Activated T-cell treated with anti-CD3 and anti-CD28 coated beads for 1 hour (primary cell): Measurements from ENCODE around the gene ATP9B.

ENCODE experiments used
- DNase-seq: peaks from one replicate; pipeline ENCODE4 v3.0.0-alpha.2; 2020; ENCODE audit warnings: low read depth

ATP9B gene

GRCh38 chr18:79413025-79413424 lies 343.8 kb downstream of the ATP9B start:
- no peak for DNase-seq

- no peak for DNase-seq
Observed at GRCh38 chr18:79413426-79413825, 344.2 kb downstream of the ATP9B start.

- DNase-seq = no peak
Observed at GRCh38 chr18:79413901-79414300, 344.7 kb downstream of the ATP9B start.

- no peak for DNase-seq
Observed at GRCh38 chr18:79416022-79416676, 347.0 kb downstream of the ATP9B start.

- DNase-seq = no peak
Observed at GRCh38 chr18:79416677-79417052, 347.5 kb downstream of the ATP9B start.

GRCh38 chr18:79418236-79418635 lies 349.0 kb downstream of the ATP9B start:
- DNase-seq = no peak

- no peak for DNase-seq
Observed at GRCh38 chr18:79418642-79419041, 349.4 kb downstream of the ATP9B start.

- DNase-seq = no peak
Observed at GRCh38 chr18:79420033-79420745, 351.0 kb downstream of the ATP9B start.

GRCh38 chr18:79421275-79421857 lies 352.2 kb downstream of the ATP9B start:
- no peak for DNase-seq

GRCh38 chr18:79422022-79422782 lies 353.0 kb downstream of the ATP9B start:
- no peak for DNase-seq

- DNase-seq = no peak
Observed at GRCh38 chr18:79422783-79423165, 353.6 kb downstream of the ATP9B start.

- no peak for DNase-seq
Observed at GRCh38 chr18:79423211-79424007, 354.2 kb downstream of the ATP9B start.

GRCh38 chr18:79424008-79424565 lies 354.9 kb downstream of the ATP9B start:
- no peak for DNase-seq

GRCh38 chr18:79424880-79425568 lies 355.8 kb downstream of the ATP9B start:
- DNase-seq = no peak

- no peak for DNase-seq
Observed at GRCh38 chr18:79425569-79425886, 356.3 kb downstream of the ATP9B start.

GRCh38 chr18:79426376-79427300 lies 357.4 kb downstream of the ATP9B start:
- no peak for DNase-seq

GRCh38 chr18:79427368-79428225 lies 358.4 kb downstream of the ATP9B start:
- DNase-seq = no peak
